ENCODE data around the gene PRKAG1.
A peak's percentile ranks its signal among the peaks of the same experiment; 100 is the strongest.

The PRKAG1 gene

GRCh38 chr12:49049566-49050224 is 31.1 kb upstream of the PRKAG1 start:
- no peak for DNase-seq

DNA sequence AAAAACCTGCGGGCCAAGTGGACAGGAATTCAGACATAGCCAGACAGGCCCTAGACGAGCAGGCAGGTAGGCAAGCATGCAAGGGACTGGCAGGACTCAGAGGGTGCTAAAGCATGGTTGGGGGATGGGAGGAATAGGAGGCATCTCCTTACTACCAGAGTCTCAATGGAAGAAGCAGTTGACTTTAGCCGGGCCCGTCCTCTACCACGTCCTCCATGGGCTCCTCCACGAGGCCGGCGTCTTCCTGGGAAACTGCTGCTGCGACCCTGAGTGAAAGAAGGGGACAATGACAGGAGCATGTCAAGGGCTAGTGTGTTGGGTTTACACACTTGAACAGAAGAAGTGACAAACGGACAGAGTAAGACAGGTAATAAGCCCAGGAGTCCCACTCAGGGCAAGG is 30.4 kb upstream of the PRKAG1 start:
- no peak for DNase-seq

DNA sequence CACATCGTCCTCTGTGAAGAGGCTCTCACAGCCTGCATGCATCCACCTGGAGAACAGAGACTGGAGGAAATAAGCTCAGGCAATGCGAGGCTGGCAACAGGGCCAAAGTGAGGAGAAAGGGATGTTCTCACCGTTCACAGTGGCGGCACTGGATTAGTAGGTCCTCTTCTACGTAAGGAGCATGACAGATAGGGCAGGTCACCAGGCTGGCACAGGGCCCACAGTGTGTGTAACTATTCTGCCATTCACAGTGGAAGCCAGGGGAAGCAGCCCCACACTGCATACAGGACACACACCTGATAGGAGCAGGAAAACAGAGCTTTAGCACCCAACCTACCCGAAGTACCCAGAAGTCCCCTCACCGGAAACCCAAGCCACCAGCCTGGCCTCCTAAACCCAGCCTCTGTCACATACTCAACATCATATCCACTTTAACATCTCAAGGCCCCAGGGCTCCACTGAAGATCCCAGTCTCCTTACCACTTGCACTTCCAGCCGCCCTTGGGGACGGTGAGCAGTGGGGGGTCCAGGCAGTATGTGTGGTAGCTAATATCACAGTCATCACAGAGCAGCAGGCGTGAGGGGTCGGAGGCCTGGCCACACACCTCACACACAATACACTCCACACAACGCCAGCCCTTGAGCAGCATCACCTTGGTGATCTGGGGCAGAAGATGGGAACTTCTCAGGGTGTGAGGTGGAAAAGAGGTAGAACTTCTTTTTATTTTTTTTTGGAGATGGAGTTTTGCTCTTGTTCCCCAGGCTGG is 27.7 kb upstream of the PRKAG1 start:
- no peak for DNase-seq

GRCh38 chr12:49044660-49045059 is 26.1 kb upstream of the PRKAG1 start:
- no peak for DNase-seq

GRCh38 chr12:49043856-49044258 is 25.3 kb upstream of the PRKAG1 start:
- peak; percentile 88 for DNase-seq

DNA sequence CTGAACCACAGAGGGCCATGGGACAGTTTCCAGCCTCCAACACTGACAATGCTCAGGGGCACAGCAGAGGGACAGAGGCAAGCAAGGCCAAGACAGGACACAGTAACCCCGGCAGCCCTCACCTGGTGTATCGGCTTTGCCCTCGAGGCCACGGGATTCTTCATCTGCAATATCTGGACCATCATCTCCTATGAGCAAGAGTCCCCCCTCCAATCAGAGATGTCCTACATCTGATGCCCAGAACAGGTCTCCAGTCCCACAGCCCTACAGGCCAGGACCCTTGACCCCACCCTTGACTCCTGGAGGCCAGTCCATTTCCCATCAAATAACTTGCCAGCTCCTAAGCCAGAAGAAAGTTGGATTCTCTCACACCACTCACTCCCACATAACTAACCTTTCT is 24.7 kb upstream of the PRKAG1 start:
- no peak for DNase-seq

GRCh38 chr12:49041881-49042484 is 23.4 kb upstream of the PRKAG1 start:
- DNase-seq = no peak

- no peak for DNase-seq
Observed at GRCh38 chr12:49041036-49041880, 22.7 kb upstream of the PRKAG1 start.

DNA sequence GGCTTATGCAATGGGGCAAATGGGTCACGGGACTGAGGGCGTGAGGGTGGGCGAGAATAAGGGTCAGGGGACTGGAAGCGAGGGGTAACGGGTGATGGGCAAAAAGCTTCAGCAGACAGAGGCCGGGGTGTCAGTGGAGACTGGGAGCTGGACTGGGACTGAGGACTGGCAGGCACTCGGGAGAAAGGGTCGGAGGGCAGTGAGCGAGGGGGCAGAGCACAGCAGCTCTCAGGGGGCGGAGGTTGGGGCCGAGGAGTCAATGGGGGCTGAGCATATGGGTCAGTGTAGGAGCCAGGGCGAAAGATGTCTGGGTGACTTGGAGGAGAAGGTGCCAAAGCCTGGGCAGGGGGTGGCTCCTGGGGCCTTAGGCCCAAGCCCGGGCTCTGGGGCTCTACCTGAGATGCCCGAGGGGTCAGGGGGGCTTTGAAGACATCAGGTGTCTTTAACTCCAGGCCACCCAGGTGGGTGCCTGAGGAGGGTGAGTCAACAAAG is 21.8 kb upstream of the PRKAG1 start:
- DNase-seq = no peak

DNA sequence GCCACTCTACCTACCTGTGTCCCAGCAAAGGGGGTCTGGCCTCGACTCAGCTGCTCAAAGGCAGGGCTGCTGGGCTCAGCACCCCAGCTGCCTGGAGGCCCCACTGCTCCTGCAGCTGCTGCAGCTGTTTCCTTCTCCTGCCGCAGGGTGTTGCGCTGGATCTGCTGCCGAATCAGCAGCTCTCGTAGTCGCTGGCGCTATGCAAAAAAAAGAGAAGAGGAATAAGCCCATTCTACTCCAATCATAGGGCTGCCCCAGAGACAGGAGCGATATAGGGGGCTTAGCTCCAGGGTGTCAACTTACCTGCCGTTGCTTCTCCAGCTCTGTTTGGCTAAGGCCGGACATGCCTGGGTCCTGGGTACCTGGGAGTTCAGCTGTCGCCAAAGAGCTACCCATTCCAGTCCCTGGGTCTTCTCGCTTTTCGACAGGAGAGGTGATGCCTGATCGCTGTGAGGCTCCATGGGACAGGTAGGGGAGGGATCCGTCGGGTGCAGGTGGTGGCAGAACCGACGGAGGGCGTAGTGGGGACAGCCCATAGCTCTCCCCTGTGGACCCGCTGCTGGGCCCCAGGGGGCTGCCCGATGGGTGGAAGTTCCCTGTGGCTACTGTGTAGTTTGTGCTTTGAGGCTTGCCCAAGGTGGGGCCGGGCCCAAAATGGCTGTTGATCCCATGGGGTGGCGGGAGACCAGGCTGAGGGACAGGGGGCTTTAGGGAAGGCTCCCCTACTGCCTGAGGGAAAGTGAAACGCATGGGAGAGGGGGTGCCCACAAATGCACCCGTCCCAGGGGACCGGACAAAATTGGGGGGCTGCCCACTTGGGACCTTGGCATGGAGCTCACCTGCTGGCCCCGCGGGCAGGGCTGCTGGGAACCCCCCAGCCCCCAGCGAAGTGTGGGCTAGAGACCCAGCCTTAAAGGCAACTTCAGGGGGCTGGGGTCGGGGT is 21.1 kb upstream of the PRKAG1 start:
- no peak for DNase-seq

DNA sequence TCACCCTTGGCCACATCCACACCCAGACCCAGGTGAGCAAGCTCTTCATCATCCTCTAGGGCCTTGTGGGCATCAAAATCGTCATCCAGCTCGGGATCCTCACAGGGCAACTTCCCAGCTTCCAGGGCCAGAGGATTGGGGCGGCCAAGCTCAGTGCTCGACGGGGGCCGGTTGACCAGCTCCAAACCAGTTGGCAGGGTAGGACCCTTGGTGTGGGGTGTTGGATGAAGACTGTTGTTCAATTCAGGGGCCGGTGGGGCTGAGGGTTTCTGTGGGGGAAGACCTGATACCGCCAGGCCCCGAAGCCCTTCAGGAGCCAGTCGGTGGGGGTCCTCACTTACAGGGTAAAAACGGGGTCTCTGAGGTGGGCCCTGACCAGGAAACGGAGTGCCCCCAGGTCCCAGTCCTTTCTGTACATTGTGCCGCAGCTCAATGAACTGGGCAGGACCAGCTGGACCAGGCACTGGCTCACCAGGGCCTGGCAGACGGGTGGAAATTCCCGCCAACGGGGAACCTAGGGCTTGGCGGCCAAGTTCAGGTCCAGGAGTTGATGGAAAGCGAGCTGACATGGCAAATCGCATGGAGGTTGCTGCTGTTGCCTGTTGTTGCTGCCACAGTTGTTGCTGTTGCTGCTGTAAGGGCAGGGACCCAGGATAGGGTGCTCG is 19.8 kb upstream of the PRKAG1 start:
- DNase-seq = no peak

DNA sequence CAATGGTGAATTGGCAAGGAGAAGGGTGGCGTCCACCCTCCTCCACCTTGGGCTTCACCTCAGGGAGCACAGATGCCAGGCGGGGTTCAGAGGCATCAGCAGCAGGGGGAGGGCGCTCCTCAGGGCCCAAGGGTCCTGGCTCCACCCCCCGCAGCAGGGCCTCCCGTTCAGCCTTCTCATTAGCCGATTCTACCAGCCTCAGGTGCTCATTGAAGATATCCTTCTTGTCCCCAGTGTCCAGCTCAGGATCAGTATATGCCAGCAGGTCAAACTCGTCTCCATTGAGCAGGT is 19.3 kb upstream of the PRKAG1 start:
- DNase-seq = no peak

DNA sequence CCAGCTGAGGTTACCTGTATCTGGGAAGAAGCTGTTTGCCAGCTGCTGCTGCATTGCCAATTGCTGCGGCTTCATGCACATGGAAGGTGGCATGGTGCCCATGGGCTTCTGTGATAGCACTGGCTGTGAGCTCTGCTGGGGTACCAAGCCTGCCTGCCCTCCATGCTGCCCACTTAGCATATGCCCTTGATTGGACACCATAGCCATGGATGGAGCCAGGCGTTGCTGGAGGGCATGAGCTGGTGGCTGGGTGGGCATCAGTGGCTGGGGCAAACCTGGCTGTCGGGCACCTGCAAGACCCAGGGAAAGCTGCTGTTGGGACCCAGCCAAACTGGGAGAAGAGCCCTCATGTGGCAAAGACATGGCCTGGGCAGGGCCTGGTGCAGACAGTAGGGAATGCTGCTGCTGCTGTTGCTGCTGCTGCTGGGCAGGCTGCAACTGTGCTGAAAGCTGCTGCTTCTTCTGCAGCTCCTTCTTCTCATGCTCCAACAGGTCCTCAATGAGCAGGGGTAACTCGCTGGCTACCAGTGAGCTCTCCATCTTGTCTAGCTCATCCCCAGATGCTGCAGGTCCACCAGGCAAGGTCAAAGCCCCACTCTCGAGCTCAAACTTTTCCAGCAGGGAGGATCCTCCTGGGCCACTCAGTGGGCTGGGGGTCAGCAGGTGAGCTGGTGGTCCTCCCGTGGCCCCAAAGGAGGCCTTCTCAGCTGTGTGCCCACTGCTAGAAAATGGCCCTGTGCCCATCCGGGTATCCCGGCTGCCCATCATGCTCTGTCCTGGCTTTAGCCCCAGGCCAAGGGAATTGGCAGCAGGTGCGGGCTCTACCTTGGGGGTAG is 18.8 kb upstream of the PRKAG1 start:
- no peak for DNase-seq

DNA sequence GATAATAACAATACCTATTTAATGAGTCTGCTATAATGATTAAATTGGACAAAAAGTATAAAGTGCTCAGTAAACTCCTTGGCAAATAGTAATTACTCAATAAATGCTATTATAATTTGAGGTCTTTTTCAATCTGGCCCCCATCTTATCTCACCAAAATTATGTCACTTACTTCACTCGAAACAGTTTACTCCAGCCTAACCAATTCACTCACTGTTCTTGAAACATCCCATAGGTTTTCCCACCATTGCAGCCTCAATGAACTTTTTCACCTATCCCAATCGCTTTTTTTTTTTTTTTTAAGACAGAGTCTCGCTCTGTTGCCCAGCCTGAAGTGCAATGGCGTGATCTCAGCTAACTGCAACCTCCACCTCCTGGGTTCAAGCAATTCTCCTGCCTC is 17.5 kb upstream of the PRKAG1 start:
- DNase-seq = no peak

- no peak for DNase-seq
Observed at GRCh38 chr12:49034286-49034622, 15.7 kb upstream of the PRKAG1 start.

DNA sequence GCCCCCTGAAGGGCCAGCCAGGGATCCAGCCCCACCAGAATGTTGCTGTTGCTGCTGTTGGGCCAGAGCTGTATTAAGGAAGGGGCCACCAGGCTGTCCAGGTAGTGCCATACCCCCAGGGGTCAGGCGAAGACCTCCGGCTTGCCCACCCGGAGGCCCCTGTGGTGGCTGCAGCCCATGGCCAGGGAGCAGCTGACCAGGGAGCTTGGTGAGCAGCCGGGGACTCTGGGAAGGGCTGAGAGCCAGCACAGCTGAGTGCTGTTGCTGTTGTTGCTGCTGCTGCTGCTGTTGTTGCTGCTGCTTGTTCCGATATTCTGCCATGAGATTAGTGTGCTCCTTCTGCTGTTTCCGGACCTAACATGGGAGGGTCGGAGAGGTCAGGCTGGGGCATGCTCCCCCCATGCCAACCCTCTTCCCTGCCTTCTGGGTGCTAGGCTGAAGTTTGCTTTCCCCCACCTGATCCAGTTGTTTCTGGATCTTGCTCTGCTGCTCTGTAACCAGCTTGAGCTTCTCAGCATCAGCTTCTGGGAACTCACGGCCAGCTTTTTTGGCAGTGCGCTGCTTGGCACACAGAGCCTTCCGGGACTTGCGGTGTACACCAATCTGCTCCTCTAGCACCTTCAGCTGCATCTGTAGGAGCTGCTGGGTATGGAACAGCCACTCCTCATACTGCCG is 15.2 kb upstream of the PRKAG1 start:
- DNase-seq = no peak

- no peak for DNase-seq
Observed at GRCh38 chr12:49032679-49033447, 14.3 kb upstream of the PRKAG1 start.

GRCh38 chr12:49032276-49032675 is 13.7 kb upstream of the PRKAG1 start:
- no peak for DNase-seq

GRCh38 chr12:49031573-49032161 is 13.1 kb upstream of the PRKAG1 start:
- DNase-seq = no peak

Data from hematopoietic multipotent progenitor cell treated with erythropoietin and hydrocortisone succinate and interleukin-3 and kit ligand, for 6 days (in vitro differentiated cells).